K562 (cell line): Measurements from ENCODE around the gene WDR83. TPM values are rescaled to one million over a fixed set of nuclear protein-coding genes. Genes with fewer than 3 reads are reported as not detected.

Source experiments
- ATAC-seq: fragments of 200-7000 bp; cut with Tn5 transposase; 3 replicates; pipeline ENCODE4 v1.9.1; 2020; ENCODE audit warnings: moderate library complexity
- BruUV-seq: library from RNA; stranded (reverse); fragments of 400-500 nt; replicated peaks from 2 replicates; lab custom pipeline; 2021; lab: Mats Ljungman, UMichigan
- CTCF ChIA-PET: fragments of 300-600 bp; formaldehyde crosslinking; extraction: SDS; loops from one replicate; lab custom pipeline; 2021; ENCODE audit warnings: low intra/inter-chr PET ratio; lab: Yijun Ruan, JAX
- POLR2A ChIA-PET: fragments of 300-600, 350-650 bp; sonication (Branson Sonifier 250); formaldehyde crosslinking; extraction: SDS; loops from one replicate; lab custom pipeline; 2021; ENCODE audit warnings: antibody characterized with exemption, inconsistent platforms; lab: Yijun Ruan, JAX
- DNase-seq, 4 experiments: peaks; one replicate each; pipeline versions ENCODE4 v3.0.0 to v3.0.0-alpha.2; 2011 to 2018; ENCODE audit warnings: low spot score in 3 of 4, mixed read lengths in 3 of 4; ENCODE audit errors: extremely low read depth in 1 of 4
- FAIRE-seq: peaks from 2 replicates; lab custom pipeline; 2011; peaks lifted over from hg19 to GRCh38; lab: Jason Lieb, UNC
- H2AFZ ChIP-seq: 2 replicates; pipeline ENCODE4 v1.6.0; 2011; ENCODE audit warnings: low read depth, low read length, control low read depth, inconsistent platforms
- H3K27ac ChIP-seq: fragments of 200-600 bp; 3 replicates; pipeline ENCODE4 v1.8.0; 2011; ENCODE audit warnings: low read depth, mild to moderate bottlenecking, control low read depth, inconsistent platforms, low read length, moderate library complexity, mixed read lengths; ENCODE audit errors: extremely low read depth
- H3K27me3 ChIP-seq, 2 experiments: fragments of 300-600 bp in 1 of 2; 2 replicates in 1 of 2; 3 replicates in 1 of 2; pipeline versions ENCODE4 v1.6.0 to v1.8.0; 2011; ENCODE audit warnings: inconsistent platforms in 2 of 2, low read length in 2 of 2, mild to moderate bottlenecking in 1 of 2, mixed read lengths in 1 of 2, moderate library complexity in 1 of 2; ENCODE audit not compliant: control insufficient read depth in 2 of 2, insufficient read depth in 2 of 2
- H3K36me3 ChIP-seq: fragments of 300-600 bp; 3 replicates; pipeline ENCODE4 v1.8.0; 2011; ENCODE audit warnings: mild to moderate bottlenecking, low read length, inconsistent platforms; ENCODE audit not compliant: control insufficient read depth, insufficient read depth
- H3K4me1 ChIP-seq, 2 experiments: fragments of 200-600 bp in 1 of 2; replicated peaks in 1 of 2; 2 replicates in 1 of 2; 3 replicates in 1 of 2; pipeline versions ENCODE4 v1.5.1 to v1.8.0; 2011; ENCODE audit warnings: inconsistent platforms in 2 of 2, low read length in 2 of 2, mild to moderate bottlenecking in 1 of 2, mixed read lengths in 1 of 2, moderate library complexity in 1 of 2; ENCODE audit not compliant: control insufficient read depth in 2 of 2, insufficient read depth in 2 of 2
- H3K4me2 ChIP-seq: 2 replicates; pipeline ENCODE4 v1.6.1; 2011; ENCODE audit warnings: low read length, control low read depth, inconsistent platforms, mixed read lengths; ENCODE audit not compliant: insufficient read depth
- H3K4me3 ChIP-seq: fragments of 200-600 bp; sonication (generic), shearing (Covaris generic); 2 replicates; pipeline ENCODE4 v1.5.1; 2016; ENCODE audit warnings: control low read depth, inconsistent platforms
- H3K79me2 ChIP-seq: fragments of 200-600 bp; 3 replicates; pipeline ENCODE4 v1.8.0; 2011; ENCODE audit warnings: low read length, inconsistent platforms; ENCODE audit not compliant: control insufficient read depth, insufficient read depth
- H3K9ac ChIP-seq, 2 experiments: 2 replicates each; pipeline versions ENCODE4 v1.6.0 to v1.6.1; 2011; ENCODE audit warnings: low read depth in 2 of 2, low read length in 2 of 2, control low read depth in 1 of 2, inconsistent platforms in 1 of 2, mild to moderate bottlenecking in 1 of 2, mixed read lengths in 1 of 2; ENCODE audit not compliant: insufficient read depth in 1 of 2
- H3K9me1 ChIP-seq: one replicate; pipeline ENCODE4 v1.6.0; 2011; ENCODE audit warnings: inconsistent platforms, mild to moderate bottlenecking, low read length, moderate library complexity; ENCODE audit not compliant: control insufficient read depth, insufficient read depth
- H3K9me3 ChIP-seq: replicated peaks from 2 replicates; pipeline ENCODE4 v1.5.1; 2011; ENCODE audit warnings: low read depth, low read length, inconsistent platforms; ENCODE audit not compliant: control insufficient read depth, insufficient read depth
- H4K20me1 ChIP-seq: replicated peaks from 2 replicates; pipeline ENCODE4 v1.6.1; 2011; ENCODE audit warnings: low read length, inconsistent platforms, mixed read lengths; ENCODE audit not compliant: control insufficient read depth, insufficient read depth
- BMI1 ChIP-seq: fragments of 150-350 bp; IDR thresholded peaks from 2 replicates; pipeline ENCODE4 v1.6.1; 2014; ENCODE audit warnings: low read length
- ETV1 ChIP-seq: fragments of 450-650 bp; conservative IDR thresholded peaks from 2 replicates; pipeline ENCODE4 v1.6.1; 2016; ENCODE audit warnings: missing genetic modification characterization, control low read depth, low read depth, missing compliant biosample characterization
- FOXA1 ChIP-seq: fragments of 450-650 bp; IDR thresholded peaks from 2 replicates; pipeline ENCODE4 v1.6.1; 2016; ENCODE audit warnings: mild to moderate bottlenecking, borderline replicate concordance
- HMG20A ChIP-seq: fragments of 450-650 bp; formaldehyde crosslinking; conservative IDR thresholded peaks from 2 replicates; pipeline ENCODE4 v1.4.0; 2020; ENCODE audit warnings: mild to moderate bottlenecking, mixed read lengths
- POLR2H ChIP-seq: IDR thresholded peaks from 2 replicates; pipeline ENCODE4 v1.6.1; 2016; ENCODE audit warnings: missing genetic modification characterization, low read depth, mild to moderate bottlenecking, control low read depth, missing compliant biosample characterization, moderate library complexity
- TRIM24 ChIP-seq, 2 experiments: fragments of 450-650 bp; IDR thresholded peaks; 2 replicates each; pipeline ENCODE4 v1.6.1; 2016
- WGBS: fragments of 100-300 bp; shearing (Covaris generic); methylation state at CpG from one replicate; pipeline ENCODE4 v1.1.6; 2016; ENCODE audit warnings: low coverage, mixed read lengths; ENCODE audit not compliant: insufficient coverage; ENCODE audit errors: missing lambda C conversion rate; 5-methylcytosine and 5-hydroxymethylcytosine counted together
- in situ Hi-C: fragments of 300-500 bp; cut with MboI; formaldehyde crosslinking; loops from 4 replicates; pipeline ENCODE4 v1.15.0; 2018; ENCODE audit warnings: inconsistent platforms, mixed read lengths
- intact Hi-C: fragments of 100-400 bp; cut with micrococcal nuclease; formaldehyde crosslinking; loops from 2 replicates; pipeline ENCODE4 v1.14.2; 2022
- polyA plus RNA-seq, 8 experiments: library from polyadenylated mRNA; depleted of rRNA in 4 of 8; stranded (reverse) in 5 of 8; unstranded in 3 of 8; fragments of >200 nt; fragmentation: Nextera tagmentation in 2 of 8; fragmentation: Illumina TruSeq in 1 of 8; extraction: Ambion mirVana in 2 of 8; extraction: Trizol in 1 of 8; gene quantifications; 2 replicates each; pipeline versions ENCODE4 v1.2.1 to v1.2.3, GENCODE V29; 2011 to 2014; ENCODE audit warnings: inconsistent platforms in 1 of 8, missing spikeins in 1 of 8
- total RNA-seq, 7 experiments: library from RNA; depleted of rRNA in 6 of 7; stranded (reverse); fragments of >200 nt in 6 of 7; fragmentation: Illumina TruSeq in 2 of 7; extraction: Trizol in 2 of 7; gene quantifications; 2 replicates each; pipeline versions ENCODE4 v1.2.1 to v1.2.3, GENCODE V29; 2011 to 2021; ENCODE audit warnings: low replicate concordance in 1 of 7
- TF ChIP-seq, protein P1 (sequence below): fragments of 250-450 bp; sonication (Bioruptor Pico); IDR thresholded peaks from 2 replicates; pipeline ENCODE4 v1.5.0; 2020; ENCODE audit warnings: mild to moderate bottlenecking, borderline replicate concordance
- TF ChIP-seq, protein P2 (sequence below): sonication (generic); formaldehyde crosslinking; IDR thresholded peaks from 2 replicates; pipeline ENCODE4 v1.8.0; 2022; ENCODE audit warnings: missing genetic modification reagents, mild to moderate bottlenecking, borderline replicate concordance
- TF ChIP-seq, protein P3 (sequence below): sonication (generic); formaldehyde crosslinking; IDR thresholded peaks from 2 replicates; pipeline ENCODE4 v1.9.0; 2022; ENCODE audit warnings: mild to moderate bottlenecking, missing genetic modification reagents

WDR83 gene
- total and polyA plus RNA-seq, 9 of the 15 experiments (the other 6 are each of a cell fraction or from before 2014, with no cell fraction given) = 0.52 to 21.3 (median 4.2) TPM

DNA sequence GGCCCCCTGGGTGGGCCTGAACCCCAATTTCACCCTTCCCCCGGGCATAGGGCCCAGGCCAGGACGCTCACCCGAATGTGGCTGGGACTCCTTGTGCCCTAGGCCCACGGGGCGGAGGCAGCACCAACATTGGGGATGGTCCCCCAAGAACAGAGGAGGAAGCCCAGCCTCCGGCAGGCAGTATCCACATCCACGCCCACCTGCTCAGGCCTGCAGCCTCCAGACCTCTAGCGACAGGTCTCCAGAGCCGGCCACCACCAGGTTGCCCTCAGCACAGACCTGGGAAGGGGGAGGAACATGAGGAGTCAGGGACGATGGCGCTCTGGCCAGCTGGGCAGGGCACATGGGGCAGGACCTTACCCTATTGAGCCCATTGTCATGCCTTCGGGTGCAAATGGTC lies 22.4 kb downstream of the WDR83 start:
- intact Hi-C loops (no loop called here), in situ Hi-C loops (no loop called here)
- H3K27me3 ChIP-seq = no peaks in the 10 kb centered on the region
- H3K4me3 ChIP-seq = no peak overlapping the region
- no peaks in the 10 kb centered on the region for H3K9me1 ChIP-seq
- 87% methylated on average over 10 of the region's 12 CpGs for WGBS
- H3K79me2 ChIP-seq = no peaks in the 10 kb centered on the region
- CTCF ChIA-PET = no interaction called here
- no peak for FAIRE-seq
- H3K4me2 ChIP-seq = no peak overlapping the region
- no peaks in the 10 kb centered on the region for H3K9me3 ChIP-seq
- no peaks in the 10 kb centered on the region for H4K20me1 ChIP-seq
- DNase-seq = no peak
- no peak overlapping the region for H3K9ac ChIP-seq
- H2AFZ ChIP-seq = no peak overlapping the region
- H3K36me3 ChIP-seq = peaks cover 41% of the 10 kb centered on the region; the same call in 2 of the 3 replicates
- ATAC-seq = no peak
- no TSS peak for BruUV-seq
- H3K4me1 ChIP-seq = peaks cover 0 to 32% of the 10 kb centered on the region in 2 experiments; a peak in 2 of 5 replicates
- no peak overlapping the region for H3K27ac ChIP-seq
- POLR2A ChIA-PET = interaction anchor here (1.1 kb wide), 2 partner anchors 9 to 25 kb away, joined by 3 to 5 read pairs; no protein-coding TSS in a partner anchor
- TF ChIP-seq POLR2H (tag) (no peak), ETV1 (tag) (no peak), HMG20A (no peak), TRIM24 (IDR thresholded peaks at IDR 0.05) (no peak), FOXA1 (no peak), BMI1 (no peak)
- TF ChIP-seq, protein P1, sequence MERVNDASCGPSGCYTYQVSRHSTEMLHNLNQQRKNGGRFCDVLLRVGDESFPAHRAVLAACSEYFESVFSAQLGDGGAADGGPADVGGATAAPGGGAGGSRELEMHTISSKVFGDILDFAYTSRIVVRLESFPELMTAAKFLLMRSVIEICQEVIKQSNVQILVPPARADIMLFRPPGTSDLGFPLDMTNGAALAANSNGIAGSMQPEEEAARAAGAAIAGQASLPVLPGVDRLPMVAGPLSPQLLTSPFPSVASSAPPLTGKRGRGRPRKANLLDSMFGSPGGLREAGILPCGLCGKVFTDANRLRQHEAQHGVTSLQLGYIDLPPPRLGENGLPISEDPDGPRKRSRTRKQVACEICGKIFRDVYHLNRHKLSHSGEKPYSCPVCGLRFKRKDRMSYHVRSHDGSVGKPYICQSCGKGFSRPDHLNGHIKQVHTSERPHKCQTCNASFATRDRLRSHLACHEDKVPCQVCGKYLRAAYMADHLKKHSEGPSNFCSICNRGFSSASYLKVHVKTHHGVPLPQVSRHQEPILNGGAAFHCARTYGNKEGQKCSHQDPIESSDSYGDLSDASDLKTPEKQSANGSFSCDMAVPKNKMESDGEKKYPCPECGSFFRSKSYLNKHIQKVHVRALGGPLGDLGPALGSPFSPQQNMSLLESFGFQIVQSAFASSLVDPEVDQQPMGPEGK (CRISPR knock-in tag) = no peak
- TF ChIP-seq, protein P2, sequence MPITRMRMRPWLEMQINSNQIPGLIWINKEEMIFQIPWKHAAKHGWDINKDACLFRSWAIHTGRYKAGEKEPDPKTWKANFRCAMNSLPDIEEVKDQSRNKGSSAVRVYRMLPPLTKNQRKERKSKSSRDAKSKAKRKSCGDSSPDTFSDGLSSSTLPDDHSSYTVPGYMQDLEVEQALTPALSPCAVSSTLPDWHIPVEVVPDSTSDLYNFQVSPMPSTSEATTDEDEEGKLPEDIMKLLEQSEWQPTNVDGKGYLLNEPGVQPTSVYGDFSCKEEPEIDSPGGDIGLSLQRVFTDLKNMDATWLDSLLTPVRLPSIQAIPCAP = no peak
- TF ChIP-seq, protein P3, sequence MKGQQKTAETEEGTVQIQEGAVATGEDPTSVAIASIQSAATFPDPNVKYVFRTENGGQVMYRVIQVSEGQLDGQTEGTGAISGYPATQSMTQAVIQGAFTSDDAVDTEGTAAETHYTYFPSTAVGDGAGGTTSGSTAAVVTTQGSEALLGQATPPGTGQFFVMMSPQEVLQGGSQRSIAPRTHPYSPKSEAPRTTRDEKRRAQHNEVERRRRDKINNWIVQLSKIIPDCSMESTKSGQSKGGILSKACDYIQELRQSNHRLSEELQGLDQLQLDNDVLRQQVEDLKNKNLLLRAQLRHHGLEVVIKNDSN = no peak
